22Rv1 (cell line): ENCODE measurements around the gene RFC3.

ENCODE experiments used
- ZFX ChIP-seq: fragments of 450-650 bp; IDR thresholded peaks from 2 replicates; pipeline ENCODE4 v1.6.1; 2017; ENCODE audit warnings: antibody characterized with exemption, borderline replicate concordance
- TF ChIP-seq, protein P1 (sequence below): fragments of 450-650 bp; IDR thresholded peaks from 2 replicates; pipeline ENCODE4 v1.5.1; 2017; ENCODE audit warnings: mild to moderate bottlenecking

DNA sequence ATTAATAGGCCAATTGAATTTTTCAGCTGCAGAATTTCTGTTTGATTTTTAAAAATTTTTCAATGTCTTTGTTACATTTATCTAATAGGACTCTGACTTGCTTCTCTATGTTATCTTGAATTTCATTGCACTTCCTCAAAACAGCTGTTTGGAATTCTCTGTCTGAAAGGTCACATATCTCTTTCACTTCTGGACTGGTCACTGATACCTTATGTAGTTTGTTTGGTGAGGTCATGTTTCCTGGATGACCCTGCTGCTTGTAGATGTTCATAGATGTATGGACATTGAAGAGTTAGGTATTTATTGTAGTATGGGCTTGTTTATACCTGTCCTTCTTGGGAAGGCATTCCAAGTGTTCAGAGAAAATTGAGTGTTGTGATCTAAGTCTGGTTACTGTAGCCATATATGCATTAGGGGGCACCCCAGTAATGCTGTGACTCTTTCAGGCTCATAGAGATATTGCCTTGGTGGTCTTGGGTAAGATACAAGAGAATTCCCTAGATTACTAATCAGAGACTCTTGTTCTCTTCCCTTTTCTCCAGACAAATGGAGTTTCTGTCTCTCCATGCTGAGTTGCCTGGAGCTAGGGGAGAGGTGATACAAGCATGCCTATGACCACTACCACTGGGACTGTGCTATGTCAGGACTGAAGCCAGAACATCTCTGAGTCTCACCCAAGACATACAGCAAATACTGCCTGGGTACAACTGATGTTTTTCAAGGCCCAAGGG is 27.8 kb downstream of the RFC3 start:
- TF ChIP-seq, protein P1, sequence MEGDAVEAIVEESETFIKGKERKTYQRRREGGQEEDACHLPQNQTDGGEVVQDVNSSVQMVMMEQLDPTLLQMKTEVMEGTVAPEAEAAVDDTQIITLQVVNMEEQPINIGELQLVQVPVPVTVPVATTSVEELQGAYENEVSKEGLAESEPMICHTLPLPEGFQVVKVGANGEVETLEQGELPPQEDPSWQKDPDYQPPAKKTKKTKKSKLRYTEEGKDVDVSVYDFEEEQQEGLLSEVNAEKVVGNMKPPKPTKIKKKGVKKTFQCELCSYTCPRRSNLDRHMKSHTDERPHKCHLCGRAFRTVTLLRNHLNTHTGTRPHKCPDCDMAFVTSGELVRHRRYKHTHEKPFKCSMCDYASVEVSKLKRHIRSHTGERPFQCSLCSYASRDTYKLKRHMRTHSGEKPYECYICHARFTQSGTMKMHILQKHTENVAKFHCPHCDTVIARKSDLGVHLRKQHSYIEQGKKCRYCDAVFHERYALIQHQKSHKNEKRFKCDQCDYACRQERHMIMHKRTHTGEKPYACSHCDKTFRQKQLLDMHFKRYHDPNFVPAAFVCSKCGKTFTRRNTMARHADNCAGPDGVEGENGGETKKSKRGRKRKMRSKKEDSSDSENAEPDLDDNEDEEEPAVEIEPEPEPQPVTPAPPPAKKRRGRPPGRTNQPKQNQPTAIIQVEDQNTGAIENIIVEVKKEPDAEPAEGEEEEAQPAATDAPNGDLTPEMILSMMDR: no peak
- TF ChIP-seq ZFX: no peak
